Panc1 (cell line): ENCODE data around the gene OTUD3.

Experiments
- POLR2AphosphoS5 ChIP-seq: IDR thresholded peaks from 2 replicates; pipeline ENCODE4 v1.6.1; 2012; ENCODE audit warnings: mild to moderate bottlenecking, low read depth, low read length, moderate library complexity
- SIN3A ChIP-seq: IDR thresholded peaks from 2 replicates; pipeline ENCODE4 v1.6.1; 2012; ENCODE audit warnings: low read depth, mild to moderate bottlenecking, low read length, moderate library complexity, borderline replicate concordance; ENCODE audit not compliant: insufficient read depth
- TCF7L2 ChIP-seq: IDR thresholded peaks from 2 replicates; pipeline ENCODE4 v1.6.1; 2011; ENCODE audit warnings: mild to moderate bottlenecking, low read depth, low read length, inconsistent platforms
- TF ChIP-seq, protein P1 (sequence below): fragments of 450-650 bp; IDR thresholded peaks from 2 replicates; pipeline ENCODE4 v1.5.1; 2017; ENCODE audit warnings: mild to moderate bottlenecking
- TF ChIP-seq, protein P2 (sequence below), 2 experiments: IDR thresholded peaks; 2 replicates each; pipeline ENCODE4 v1.6.1; 2011 to 2012; ENCODE audit warnings: low read depth in 2 of 2, control low read depth in 1 of 2, low read length in 1 of 2, mild to moderate bottlenecking in 1 of 2, moderate library complexity in 1 of 2; ENCODE audit not compliant: insufficient read depth in 1 of 2

DNA sequence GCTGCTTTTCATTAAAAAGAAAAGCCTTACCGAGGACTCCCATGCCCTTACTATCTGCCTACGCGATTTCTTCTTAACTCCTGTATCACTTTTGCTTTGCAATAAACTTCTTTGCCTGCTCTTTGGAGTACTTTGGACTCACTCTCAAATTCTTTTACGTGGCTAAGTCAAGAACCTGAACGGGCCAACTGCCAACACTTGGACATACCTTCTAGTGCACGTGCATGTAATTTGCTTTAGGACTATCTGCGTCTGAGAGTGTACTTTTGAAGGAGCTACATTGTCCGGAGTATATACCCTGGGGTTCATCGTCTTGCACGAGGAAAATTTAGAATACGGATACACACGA lies 3.6 kb upstream of the OTUD3 start:
- TF ChIP-seq, protein P1, sequence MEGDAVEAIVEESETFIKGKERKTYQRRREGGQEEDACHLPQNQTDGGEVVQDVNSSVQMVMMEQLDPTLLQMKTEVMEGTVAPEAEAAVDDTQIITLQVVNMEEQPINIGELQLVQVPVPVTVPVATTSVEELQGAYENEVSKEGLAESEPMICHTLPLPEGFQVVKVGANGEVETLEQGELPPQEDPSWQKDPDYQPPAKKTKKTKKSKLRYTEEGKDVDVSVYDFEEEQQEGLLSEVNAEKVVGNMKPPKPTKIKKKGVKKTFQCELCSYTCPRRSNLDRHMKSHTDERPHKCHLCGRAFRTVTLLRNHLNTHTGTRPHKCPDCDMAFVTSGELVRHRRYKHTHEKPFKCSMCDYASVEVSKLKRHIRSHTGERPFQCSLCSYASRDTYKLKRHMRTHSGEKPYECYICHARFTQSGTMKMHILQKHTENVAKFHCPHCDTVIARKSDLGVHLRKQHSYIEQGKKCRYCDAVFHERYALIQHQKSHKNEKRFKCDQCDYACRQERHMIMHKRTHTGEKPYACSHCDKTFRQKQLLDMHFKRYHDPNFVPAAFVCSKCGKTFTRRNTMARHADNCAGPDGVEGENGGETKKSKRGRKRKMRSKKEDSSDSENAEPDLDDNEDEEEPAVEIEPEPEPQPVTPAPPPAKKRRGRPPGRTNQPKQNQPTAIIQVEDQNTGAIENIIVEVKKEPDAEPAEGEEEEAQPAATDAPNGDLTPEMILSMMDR = no peak
- TF ChIP-seq, protein P2, sequence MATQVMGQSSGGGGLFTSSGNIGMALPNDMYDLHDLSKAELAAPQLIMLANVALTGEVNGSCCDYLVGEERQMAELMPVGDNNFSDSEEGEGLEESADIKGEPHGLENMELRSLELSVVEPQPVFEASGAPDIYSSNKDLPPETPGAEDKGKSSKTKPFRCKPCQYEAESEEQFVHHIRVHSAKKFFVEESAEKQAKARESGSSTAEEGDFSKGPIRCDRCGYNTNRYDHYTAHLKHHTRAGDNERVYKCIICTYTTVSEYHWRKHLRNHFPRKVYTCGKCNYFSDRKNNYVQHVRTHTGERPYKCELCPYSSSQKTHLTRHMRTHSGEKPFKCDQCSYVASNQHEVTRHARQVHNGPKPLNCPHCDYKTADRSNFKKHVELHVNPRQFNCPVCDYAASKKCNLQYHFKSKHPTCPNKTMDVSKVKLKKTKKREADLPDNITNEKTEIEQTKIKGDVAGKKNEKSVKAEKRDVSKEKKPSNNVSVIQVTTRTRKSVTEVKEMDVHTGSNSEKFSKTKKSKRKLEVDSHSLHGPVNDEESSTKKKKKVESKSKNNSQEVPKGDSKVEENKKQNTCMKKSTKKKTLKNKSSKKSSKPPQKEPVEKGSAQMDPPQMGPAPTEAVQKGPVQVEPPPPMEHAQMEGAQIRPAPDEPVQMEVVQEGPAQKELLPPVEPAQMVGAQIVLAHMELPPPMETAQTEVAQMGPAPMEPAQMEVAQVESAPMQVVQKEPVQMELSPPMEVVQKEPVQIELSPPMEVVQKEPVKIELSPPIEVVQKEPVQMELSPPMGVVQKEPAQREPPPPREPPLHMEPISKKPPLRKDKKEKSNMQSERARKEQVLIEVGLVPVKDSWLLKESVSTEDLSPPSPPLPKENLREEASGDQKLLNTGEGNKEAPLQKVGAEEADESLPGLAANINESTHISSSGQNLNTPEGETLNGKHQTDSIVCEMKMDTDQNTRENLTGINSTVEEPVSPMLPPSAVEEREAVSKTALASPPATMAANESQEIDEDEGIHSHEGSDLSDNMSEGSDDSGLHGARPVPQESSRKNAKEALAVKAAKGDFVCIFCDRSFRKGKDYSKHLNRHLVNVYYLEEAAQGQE (IDR thresholded peaks at IDR 0.05; ENCODE audit: insufficient read depth in 1 of 2, low read depth in 2 of 2, low read length in 1 of 2) = no peak
- TF ChIP-seq TCF7L2 (no peak), POLR2AphosphoS5 (no peak), SIN3A (no peak)
